ENCODE results near the gene MEGF10.

The MEGF10 gene

DNA sequence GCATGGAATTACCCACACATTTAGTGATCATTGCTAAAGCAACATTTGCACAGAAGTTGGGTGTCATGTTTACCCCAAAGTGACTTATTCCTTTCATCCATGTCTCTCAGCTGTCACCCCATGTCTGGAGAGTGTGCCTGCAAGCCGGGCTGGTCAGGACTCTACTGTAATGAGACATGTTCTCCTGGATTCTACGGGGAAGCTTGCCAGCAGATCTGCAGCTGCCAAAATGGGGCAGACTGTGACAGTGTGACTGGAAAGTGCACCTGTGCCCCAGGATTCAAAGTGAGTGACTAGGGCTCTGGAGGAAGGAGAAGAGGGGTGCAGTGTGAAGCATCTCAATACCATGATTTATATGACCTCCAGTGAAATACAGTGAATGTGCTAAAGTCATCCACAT, 126.9 kb downstream of the MEGF10 start:
- Histone ChIP-seq H3K4me3 (no peak overlapping the region), H3K27ac (no peak overlapping the region)
- TF ChIP-seq, protein P1, sequence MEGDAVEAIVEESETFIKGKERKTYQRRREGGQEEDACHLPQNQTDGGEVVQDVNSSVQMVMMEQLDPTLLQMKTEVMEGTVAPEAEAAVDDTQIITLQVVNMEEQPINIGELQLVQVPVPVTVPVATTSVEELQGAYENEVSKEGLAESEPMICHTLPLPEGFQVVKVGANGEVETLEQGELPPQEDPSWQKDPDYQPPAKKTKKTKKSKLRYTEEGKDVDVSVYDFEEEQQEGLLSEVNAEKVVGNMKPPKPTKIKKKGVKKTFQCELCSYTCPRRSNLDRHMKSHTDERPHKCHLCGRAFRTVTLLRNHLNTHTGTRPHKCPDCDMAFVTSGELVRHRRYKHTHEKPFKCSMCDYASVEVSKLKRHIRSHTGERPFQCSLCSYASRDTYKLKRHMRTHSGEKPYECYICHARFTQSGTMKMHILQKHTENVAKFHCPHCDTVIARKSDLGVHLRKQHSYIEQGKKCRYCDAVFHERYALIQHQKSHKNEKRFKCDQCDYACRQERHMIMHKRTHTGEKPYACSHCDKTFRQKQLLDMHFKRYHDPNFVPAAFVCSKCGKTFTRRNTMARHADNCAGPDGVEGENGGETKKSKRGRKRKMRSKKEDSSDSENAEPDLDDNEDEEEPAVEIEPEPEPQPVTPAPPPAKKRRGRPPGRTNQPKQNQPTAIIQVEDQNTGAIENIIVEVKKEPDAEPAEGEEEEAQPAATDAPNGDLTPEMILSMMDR (IDR thresholded peaks at IDR 0.05), result no peak
- DNase-seq (ENCODE audit: low spot score), result no peak

GRCh38 chr5:127418367-127418766, 127.8 kb downstream of the MEGF10 start:
- H3K4me3 ChIP-seq, result no peak overlapping the region
- no peak for DNase-seq (ENCODE audit: low spot score)
- no peak overlapping the region for H3K27ac ChIP-seq
- TF ChIP-seq, protein P1 (IDR thresholded peaks at IDR 0.05), result no peak

GRCh38 chr5:127418974-127419682, 128.5 kb downstream of the MEGF10 start:
- DNase-seq (ENCODE audit: low spot score), result no peak
- Histone ChIP-seq H3K4me3 (no peak overlapping the region), H3K27ac (no peak overlapping the region)
- TF ChIP-seq, protein P1 (IDR thresholded peaks at IDR 0.05), result no peak

GRCh38 chr5:127419683-127420257, 129.2 kb downstream of the MEGF10 start:
- TF ChIP-seq, protein P1 (IDR thresholded peaks at IDR 0.05), result no peak
- H3K4me3 ChIP-seq, result no peak overlapping the region
- DNase-seq (ENCODE audit: low spot score), result no peak
- H3K27ac ChIP-seq, result no peak overlapping the region

DNA sequence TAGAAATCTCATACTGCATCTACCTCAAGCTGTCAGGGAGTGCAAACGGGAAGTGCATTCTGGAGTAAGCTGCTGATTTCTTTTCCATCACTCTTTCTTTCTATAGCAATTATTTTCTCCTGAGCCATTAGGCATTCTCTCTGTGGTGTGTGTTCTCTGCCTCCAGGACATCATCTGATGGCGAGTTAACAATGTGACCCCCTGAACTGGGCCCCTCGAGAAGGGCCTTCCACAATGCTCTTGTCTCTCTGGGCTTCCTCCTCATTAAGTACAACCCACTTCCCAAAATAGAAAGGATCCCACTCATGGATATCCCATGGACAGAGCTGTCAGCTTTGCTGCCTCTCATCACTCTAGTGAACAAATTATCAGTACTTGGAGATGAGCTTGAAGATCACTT, 130.2 kb downstream of the MEGF10 start:
- no peak overlapping the region for H3K4me3 ChIP-seq
- DNase-seq (ENCODE audit: low spot score), result no peak

GRCh38 chr5:127421471-127421870, 130.9 kb downstream of the MEGF10 start:
- H3K4me3 ChIP-seq, result no peak overlapping the region
- no peak overlapping the region for H3K27ac ChIP-seq
- no peak for DNase-seq (ENCODE audit: low spot score)
- TF ChIP-seq, protein P1 (IDR thresholded peaks at IDR 0.05), result no peak

More for the DNA sequence above, 130.2 kb downstream of the MEGF10 start:
- no peak overlapping the region for H3K27ac ChIP-seq
- TF ChIP-seq, protein P1 (IDR thresholded peaks at IDR 0.05), result no peak
